HUES64 (cell line): Measurements from ENCODE around the gene PPM1F.

Experiments used
- H3K27ac ChIP-seq: 2 replicates; pipeline ENCODE4 v1.7.0; 2013; ENCODE audit warnings: low read depth, low read length, inconsistent platforms
- H3K27me3 ChIP-seq: 2 replicates; pipeline ENCODE4 v1.6.1; 2013; ENCODE audit warnings: mild to moderate bottlenecking, low read length; ENCODE audit not compliant: insufficient read depth
- H3K36me3 ChIP-seq: 2 replicates; pipeline ENCODE4 v1.6.1; 2013; ENCODE audit warnings: mild to moderate bottlenecking, low read length; ENCODE audit not compliant: insufficient read depth
- H3K4me1 ChIP-seq: 2 replicates; pipeline ENCODE4 v1.6.1; 2013; ENCODE audit warnings: mild to moderate bottlenecking, low read length, moderate library complexity; ENCODE audit not compliant: insufficient read depth
- H3K4me3 ChIP-seq: 2 replicates; pipeline ENCODE4 v1.5.1; 2013; ENCODE audit warnings: mild to moderate bottlenecking, low read length, moderate library complexity
- H3K9ac ChIP-seq: 2 replicates; pipeline ENCODE4 v1.6.1; 2013; ENCODE audit warnings: mild to moderate bottlenecking, low read depth, low read length
- H3K9me3 ChIP-seq: 2 replicates; pipeline ENCODE4 v1.6.1; 2013; ENCODE audit warnings: low read depth, low read length; ENCODE audit not compliant: insufficient read depth
- WGBS: fragments of 150-250, 120-280 bp; methylation state at CpG from one replicate; pipeline ENCODE4 v1.1.7; 2013; ENCODE audit warnings: missing lambda C conversion rate; 5-methylcytosine and 5-hydroxymethylcytosine counted together

Gene PPM1F

GRCh38 chr22:21937821-21938070 lies 14.9 kb downstream of the PPM1F start:
- Histone ChIP-seq H3K9me3 (no peaks in the 10 kb centered on the region), H3K27me3 (no peaks in the 10 kb centered on the region), H3K4me1 (peaks cover 4% of the 10 kb centered on the region; the same call in 1 of the 2 replicates), H3K4me3 (peak overlapping the region; percentile 73), H3K9ac (no peak overlapping the region), H3K36me3 (peaks cover 13% of the 10 kb centered on the region; the same call in 1 of the 2 replicates), H3K27ac (peak overlapping the region; percentile 13; the same call in 1 of the 2 replicates)
- WGBS: 64% methylated on average over 8 of the region's 8 CpGs

- Histone ChIP-seq H3K36me3 (peaks cover 17% of the 10 kb centered on the region; the same call in 1 of the 2 replicates), H3K4me3 (no peak overlapping the region), H3K27ac (peak overlapping the region; percentile 13; the same call in 1 of the 2 replicates), H3K9ac (no peak overlapping the region), H3K9me3 (no peaks in the 10 kb centered on the region), H3K27me3 (no peaks in the 10 kb centered on the region), H3K4me1 (peaks cover 4% of the 10 kb centered on the region; the same call in 1 of the 2 replicates)
- 90% methylated on average over 20 of the region's 20 CpGs for WGBS
Observed at GRCh38 chr22:21937041-21937820, 15.4 kb downstream of the PPM1F start.

- Histone ChIP-seq H3K27me3 (no peaks in the 10 kb centered on the region), H3K4me3 (no peak overlapping the region), H3K4me1 (peaks cover 4% of the 10 kb centered on the region; the same call in 1 of the 2 replicates), H3K9ac (no peak overlapping the region), H3K27ac (no peak overlapping the region), H3K9me3 (no peaks in the 10 kb centered on the region), H3K36me3 (peaks cover 17% of the 10 kb centered on the region)
- WGBS: 95% methylated on average over 15 of the region's 15 CpGs
Observed at GRCh38 chr22:21936151-21936775, 16.4 kb downstream of the PPM1F start.

- WGBS: 96% methylated on average over 19 of the region's 19 CpGs
- Histone ChIP-seq H3K27me3 (no peaks in the 10 kb centered on the region), H3K4me1 (peaks cover 4% of the 10 kb centered on the region; the same call in 1 of the 2 replicates), H3K36me3 (peaks cover 37% of the 10 kb centered on the region), H3K4me3 (no peak overlapping the region), H3K27ac (no peak overlapping the region), H3K9me3 (no peaks in the 10 kb centered on the region), H3K9ac (no peak overlapping the region)
Observed at GRCh38 chr22:21933910-21934309, 18.7 kb downstream of the PPM1F start.

GRCh38 chr22:21933413-21933812 lies 19.2 kb downstream of the PPM1F start:
- Histone ChIP-seq H3K4me1 (peaks cover 4% of the 10 kb centered on the region; the same call in 1 of the 2 replicates), H3K9me3 (no peaks in the 10 kb centered on the region), H3K27ac (no peak overlapping the region), H3K9ac (no peak overlapping the region), H3K36me3 (peaks cover 37% of the 10 kb centered on the region), H3K27me3 (no peaks in the 10 kb centered on the region), H3K4me3 (no peak overlapping the region)
- 97% methylated on average over 23 of the region's 23 CpGs for WGBS

- no peaks in the 10 kb centered on the region for H3K27me3 ChIP-seq
- no peak overlapping the region for H3K4me3 ChIP-seq
- WGBS: 79% methylated on average over 3 of the region's 3 CpGs
- peaks cover 4% of the 10 kb centered on the region for H3K4me1 ChIP-seq
- H3K9me3 ChIP-seq: no peaks in the 10 kb centered on the region
- no peak overlapping the region for H3K27ac ChIP-seq
- H3K9ac ChIP-seq: no peak overlapping the region
- peaks cover 37% of the 10 kb centered on the region for H3K36me3 ChIP-seq
Observed at GRCh38 chr22:21932347-21932746, 20.3 kb downstream of the PPM1F start.

GRCh38 chr22:21931056-21931455 lies 21.6 kb downstream of the PPM1F start:
- H3K9me3 ChIP-seq: no peaks in the 10 kb centered on the region
- no peak overlapping the region for H3K9ac ChIP-seq
- no peak overlapping the region for H3K27ac ChIP-seq
- peaks cover 11% of the 10 kb centered on the region for H3K4me1 ChIP-seq
- 95% methylated on average over 12 of the region's 12 CpGs for WGBS
- peaks cover 34% of the 10 kb centered on the region for H3K36me3 ChIP-seq
- H3K4me3 ChIP-seq: no peak overlapping the region
- H3K27me3 ChIP-seq: no peaks in the 10 kb centered on the region

- H3K36me3 ChIP-seq: peaks cover 29% of the 10 kb centered on the region
- H3K27me3 ChIP-seq: no peaks in the 10 kb centered on the region
- no peak overlapping the region for H3K4me3 ChIP-seq
- WGBS: 91% methylated on average over 6 of the region's 6 CpGs
- H3K9me3 ChIP-seq: no peaks in the 10 kb centered on the region
- no peak overlapping the region for H3K9ac ChIP-seq
- H3K27ac ChIP-seq: no peak overlapping the region
- H3K4me1 ChIP-seq: peaks cover 20% of the 10 kb centered on the region
Observed at GRCh38 chr22:21929253-21929652, 23.4 kb downstream of the PPM1F start.

- peaks cover 20% of the 10 kb centered on the region for H3K4me1 ChIP-seq
- 92% methylated on average over 12 of the region's 12 CpGs for WGBS
- no peaks in the 10 kb centered on the region for H3K27me3 ChIP-seq
- no peak overlapping the region for H3K9ac ChIP-seq
- peaks cover 26% of the 10 kb centered on the region for H3K36me3 ChIP-seq
- H3K9me3 ChIP-seq: no peaks in the 10 kb centered on the region
- no peak overlapping the region for H3K27ac ChIP-seq
- no peak overlapping the region for H3K4me3 ChIP-seq
Observed at GRCh38 chr22:21928048-21928447, 24.6 kb downstream of the PPM1F start.

GRCh38 chr22:21927174-21927823 lies 25.3 kb downstream of the PPM1F start:
- no peaks in the 10 kb centered on the region for H3K27me3 ChIP-seq
- peaks cover 21% of the 10 kb centered on the region for H3K36me3 ChIP-seq
- H3K27ac ChIP-seq: no peak overlapping the region
- no peak overlapping the region for H3K9ac ChIP-seq
- peaks cover 24% of the 10 kb centered on the region for H3K4me1 ChIP-seq
- WGBS: 93% methylated on average over 13 of the region's 16 CpGs
- no peaks in the 10 kb centered on the region for H3K9me3 ChIP-seq
- H3K4me3 ChIP-seq: no peak overlapping the region

- Histone ChIP-seq H3K36me3 (peaks cover 20% of the 10 kb centered on the region), H3K4me1 (peaks cover 30% of the 10 kb centered on the region), H3K27ac (no peak overlapping the region), H3K9ac (no peak overlapping the region), H3K9me3 (no peaks in the 10 kb centered on the region), H3K27me3 (no peaks in the 10 kb centered on the region), H3K4me3 (no peak overlapping the region)
- 81% methylated on average over 4 of the region's 4 CpGs for WGBS
Observed at GRCh38 chr22:21926728-21927127, 25.9 kb downstream of the PPM1F start.
